Embryonic facial prominence (tissue), 1 donor: Measurements from ENCODE around the gene PJA1.

ENCODE experiments used
- DNase-seq: peaks from one replicate; pipeline ENCODE4 v3.0.0-alpha.2; 2016; ENCODE audit errors: extremely low spot score

PJA1 gene

DNA sequence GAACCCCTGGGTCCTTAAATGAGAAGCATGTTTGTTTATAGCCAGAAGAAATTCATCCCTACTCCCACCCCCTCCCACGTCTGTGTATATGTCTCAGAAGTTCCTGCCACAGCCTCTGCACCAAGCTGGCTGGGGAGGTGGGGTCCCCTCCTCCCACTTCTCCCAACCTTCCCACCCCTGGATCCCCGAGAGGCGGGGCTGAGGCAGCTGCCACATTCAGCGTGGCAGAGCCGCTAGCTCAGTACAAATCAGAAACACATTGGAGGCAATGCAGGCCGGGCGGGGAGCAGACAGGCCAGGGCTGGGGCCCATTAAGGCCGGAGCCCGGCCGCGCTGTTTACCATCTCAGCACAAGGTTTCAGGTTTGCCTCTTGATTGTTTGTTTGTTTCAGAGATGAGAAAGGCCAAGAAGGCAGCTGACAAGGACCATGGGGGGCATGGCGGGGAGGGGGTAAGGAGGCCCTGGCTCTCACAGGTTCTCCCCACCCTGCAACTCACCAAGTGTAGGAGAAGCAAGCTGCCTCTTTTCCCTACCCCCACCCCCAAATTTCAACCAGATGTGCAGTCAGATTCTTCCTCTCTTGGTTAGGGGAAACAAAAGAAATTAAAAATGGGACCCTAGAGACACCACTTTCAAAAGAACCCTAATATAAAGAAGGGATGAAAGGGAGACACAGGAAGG lies 22.3 kb downstream of the PJA1 start:
- DNase-seq = no peak

DNA sequence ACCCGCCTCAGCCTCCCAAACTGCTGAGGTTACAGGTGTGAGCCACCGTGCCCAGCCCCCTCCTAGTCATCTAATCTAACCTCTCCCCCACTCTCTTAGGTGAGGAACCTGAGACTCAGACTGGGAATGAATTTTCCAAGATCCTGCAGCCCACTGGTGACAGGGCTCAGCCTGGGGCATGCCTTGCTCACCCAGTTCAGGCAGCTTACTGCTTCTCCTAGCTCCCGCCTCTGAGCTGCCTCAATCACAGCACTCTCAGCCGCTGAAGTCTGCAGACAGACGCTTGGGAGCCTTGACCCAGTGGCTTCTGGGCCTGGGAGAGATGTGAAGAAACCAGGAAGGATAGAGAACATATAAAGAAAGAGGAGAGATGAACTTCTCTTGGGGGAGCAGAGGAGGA lies 24.4 kb downstream of the PJA1 start:
- no peak for DNase-seq

DNA sequence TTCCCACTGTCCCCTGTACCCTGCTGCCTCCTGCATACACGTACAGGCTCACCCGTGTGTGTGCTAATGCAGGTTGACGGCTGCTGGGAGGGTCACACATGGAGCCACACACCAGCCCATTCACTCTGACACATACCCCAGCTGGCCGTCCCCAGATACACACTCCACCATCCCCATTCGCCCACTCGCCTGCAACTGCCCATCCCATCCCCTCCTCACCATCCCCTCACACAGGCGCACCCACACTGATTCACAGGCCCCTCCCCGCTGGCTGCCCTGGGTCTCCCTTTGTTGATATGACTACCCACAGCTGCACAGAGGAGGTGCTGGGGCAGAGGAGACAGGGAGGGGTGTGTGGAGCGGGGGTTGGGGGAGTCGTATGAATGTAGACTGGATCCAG lies 25.7 kb downstream of the PJA1 start:
- no peak for DNase-seq

DNA sequence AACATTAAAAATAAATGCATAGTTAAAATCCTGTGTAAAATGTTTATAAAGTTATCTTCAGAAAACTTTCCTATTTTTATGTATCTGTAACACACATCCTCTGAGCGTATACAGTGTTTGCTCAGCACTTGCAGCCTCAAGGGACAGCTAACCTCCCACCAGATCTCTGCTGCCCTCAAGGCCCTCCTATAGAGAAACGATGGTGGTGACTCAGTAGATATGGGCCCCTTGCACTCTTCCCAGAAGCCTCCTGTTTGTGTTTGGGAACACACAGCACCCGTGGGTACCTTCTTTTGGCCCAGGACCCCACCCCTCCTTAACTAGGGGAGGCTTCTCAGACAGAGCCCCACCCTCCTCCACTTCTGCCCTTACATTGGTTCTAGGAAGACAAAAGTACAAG lies 26.7 kb downstream of the PJA1 start:
- no peak for DNase-seq

DNA sequence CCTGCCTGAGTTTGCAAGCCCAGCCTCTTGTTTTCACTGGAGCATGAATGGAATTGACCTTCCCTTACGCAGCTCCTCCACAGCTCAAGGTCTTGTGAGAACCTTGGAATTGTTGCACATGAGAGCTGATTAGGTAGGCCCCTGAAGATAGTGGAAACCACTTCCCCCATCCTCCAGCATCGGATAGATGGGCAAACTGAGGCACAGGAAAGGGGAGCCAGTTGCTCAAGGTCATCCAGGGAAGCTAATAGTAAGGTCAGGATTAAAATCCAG lies 27.2 kb downstream of the PJA1 start:
- no peak for DNase-seq

DNA sequence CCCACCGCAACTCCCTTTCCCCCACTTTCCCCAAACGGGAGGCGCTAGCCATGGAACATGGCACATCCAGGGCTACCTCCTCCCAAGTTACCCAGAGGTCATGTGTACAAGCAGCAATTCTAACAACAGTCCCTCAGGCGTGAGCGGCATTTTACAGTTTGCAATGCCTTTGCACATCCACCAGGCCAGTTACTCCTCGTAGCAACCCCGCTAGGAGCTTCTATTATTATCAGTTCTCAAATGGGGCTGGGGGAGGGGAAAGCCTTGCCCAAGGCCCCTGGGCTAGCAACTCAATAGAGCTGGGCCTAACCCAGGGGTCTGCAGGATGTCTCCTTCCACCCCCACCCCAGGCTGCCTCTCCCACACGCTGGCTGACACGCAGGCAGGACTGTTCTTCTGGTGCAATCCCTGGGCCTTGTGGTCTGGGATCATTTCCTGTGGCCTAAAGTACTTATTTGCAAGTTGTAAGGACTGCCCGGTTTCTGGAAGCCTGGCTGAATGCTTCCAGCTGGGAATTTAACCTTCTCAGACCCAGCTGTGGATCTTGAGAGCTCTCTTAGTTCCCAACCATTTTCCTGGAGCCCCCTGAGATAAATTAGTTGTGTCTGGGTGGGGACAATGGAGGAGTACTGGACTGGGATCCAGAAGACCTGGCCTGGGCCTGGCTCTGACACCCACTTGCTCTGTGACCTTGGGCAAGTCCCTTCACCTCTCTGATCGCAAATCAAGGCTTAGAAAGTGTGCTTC lies 27.7 kb downstream of the PJA1 start:
- no peak for DNase-seq

DNA sequence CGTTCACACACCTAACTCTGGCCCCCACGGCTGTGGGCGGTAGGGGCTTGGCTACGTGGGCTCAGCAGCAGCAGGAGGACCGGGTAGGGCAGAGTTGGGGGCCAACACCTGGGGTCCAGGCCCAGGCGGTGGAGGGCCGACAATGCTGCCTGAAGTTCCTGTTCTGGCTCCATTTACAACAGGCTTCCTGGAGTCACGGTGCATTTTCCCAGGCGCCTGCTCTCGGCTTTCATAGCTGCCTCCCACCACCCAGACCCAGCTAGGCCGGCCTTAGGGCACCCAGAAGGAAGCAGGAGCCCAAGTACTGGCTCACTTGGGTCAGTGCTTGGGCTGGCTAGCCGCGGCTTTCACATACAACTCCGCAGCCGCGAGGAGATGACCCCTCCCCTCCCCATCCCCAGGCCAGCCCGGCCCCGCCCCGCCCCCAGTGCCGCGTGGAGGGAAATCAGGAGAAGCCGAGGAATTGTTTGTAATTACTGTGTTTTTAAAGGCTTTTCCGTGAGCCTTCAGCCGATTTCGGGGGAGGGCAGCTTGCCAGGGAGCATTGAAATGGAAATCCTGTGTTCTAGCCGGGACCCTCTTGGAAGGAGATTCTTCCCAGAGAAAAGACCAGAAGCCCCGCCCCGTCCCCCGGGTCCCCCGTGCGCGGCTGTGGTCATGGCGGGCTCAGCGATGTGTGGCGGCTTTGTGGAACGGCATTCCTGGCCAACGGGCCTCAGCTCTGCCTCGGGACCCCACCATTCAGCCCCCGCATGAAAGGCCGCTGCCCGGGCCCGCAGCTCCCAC lies 28.5 kb downstream of the PJA1 start:
- DNase-seq = no peak

DNA sequence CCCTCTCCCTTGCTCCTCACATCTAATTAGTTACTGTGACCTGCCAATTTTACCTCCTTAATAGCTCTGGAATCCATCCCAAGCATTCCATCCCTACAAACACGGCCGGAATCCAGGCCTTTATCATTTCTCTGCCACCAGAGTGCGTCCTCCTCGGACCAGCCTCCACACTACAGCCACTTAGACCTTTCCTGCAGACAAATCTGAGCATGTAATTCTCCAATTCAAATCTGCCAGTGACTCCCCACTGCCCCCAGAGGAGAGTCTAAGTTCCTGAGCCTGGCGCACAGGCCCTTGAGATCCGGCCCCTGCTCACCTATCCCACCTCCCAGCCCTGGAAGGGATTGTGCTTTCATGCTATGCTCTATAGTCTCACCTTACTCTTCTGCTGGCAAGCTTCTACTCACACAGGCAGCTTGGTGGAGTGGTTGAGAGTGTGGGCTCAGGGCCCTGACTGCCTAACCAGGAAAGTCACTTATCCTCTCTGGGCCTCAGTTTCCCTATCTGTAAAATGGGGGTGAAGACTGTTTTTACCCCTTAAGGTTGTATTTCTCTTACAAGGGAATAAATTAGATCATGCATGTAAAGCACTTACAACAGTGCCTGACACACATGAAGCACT lies 31.2 kb downstream of the PJA1 start:
- DNase-seq = no peak

DNA sequence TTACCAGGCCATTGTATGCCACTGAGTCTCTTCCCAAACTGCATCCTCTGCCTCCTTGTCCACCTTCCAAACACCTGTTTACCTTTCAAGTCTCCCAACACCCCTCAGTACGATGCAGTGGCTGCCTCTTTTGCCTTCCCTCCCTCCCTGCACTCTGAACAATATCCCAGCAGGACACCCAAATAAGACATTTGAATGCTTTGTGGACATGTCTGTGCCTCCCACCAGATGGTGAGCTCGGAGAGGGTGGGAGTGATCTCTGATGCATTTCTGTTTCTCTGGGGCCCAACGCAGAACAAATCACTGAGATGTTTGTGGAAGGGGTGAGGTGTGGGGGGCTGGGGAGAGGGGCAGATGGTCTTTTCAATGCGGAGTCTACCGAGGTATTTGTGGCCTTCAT lies 33.4 kb downstream of the PJA1 start:
- no peak for DNase-seq

DNA sequence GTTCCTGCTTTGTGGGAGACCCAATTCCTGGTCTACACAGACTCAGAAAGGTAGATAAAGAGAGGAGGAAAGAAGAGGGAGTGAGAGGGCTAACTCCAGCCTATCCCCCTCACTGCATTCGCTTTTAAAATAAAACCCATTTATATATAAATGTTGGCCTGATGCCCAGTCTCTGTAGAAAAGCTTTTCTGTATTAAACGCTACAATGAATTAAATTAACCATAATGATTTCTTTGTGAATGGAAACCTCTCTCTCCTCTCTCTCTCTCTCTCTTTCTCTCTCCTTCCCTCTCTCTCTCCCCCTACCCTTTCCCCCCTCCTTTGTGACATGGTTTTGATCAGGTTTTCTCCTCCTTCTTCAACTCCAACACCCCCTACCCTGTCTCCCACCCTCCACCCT lies 34.8 kb downstream of the PJA1 start:
- DNase-seq = no peak

DNA sequence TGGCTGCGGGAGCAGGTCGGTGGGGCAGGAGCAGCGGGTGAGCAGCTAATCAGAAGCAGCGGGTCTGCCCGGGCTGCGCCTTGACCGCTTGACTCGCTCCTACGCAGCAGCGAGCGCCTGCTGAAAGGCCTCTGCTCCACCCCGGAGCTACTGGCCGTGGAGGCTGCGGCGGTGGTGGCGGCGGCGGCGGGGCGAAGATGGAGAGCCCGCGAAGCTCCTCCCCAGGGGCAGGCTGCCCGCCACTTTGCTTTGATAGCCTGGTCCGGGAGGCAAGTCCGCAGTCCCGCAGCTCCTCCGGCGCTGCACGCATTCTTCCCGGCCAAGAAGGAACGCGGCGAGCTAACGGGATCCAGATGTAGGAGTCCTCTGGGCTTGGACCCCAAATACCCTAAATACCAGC lies 36.7 kb downstream of the PJA1 start:
- no peak for DNase-seq

DNA sequence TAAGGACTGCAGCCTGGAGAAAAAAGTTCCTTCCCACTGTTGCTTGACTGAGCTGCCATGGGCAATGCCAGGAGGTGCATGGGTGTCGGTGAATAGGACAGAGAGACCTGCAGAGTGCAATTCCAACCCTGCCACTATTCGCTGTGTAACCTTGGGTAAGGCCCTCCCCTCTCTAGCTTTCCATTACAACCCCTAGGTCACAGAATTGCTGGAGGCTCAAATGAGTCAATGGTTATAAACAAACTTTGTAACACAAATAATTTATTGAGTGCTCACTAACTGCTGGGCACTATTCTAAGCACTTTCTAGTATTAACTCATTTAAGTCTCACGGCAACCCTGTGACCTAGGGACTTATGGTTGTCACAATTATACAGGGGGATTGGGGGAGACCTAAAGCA lies 37.8 kb downstream of the PJA1 start:
- DNase-seq = no peak

DNA sequence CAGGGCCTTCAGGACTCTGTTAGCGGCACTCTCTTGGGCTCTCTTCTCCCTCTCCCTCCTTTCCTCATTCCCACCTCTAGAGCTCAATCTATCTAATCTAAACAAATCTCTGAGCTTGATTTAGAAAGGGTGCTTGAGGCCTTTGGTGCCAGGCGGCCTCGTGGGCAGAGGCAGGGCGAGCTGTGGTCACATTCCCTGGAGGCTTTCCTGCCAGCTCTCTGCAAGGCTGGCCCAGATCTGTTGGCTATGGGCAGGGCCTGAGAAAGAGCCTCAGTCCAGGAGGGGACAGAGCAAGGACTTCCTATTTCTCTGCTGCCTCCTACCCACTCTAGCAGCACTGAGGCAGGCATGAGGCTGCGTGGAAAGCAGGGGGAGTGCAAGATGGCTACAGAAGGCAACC lies 38.6 kb downstream of the PJA1 start:
- no peak for DNase-seq

DNA sequence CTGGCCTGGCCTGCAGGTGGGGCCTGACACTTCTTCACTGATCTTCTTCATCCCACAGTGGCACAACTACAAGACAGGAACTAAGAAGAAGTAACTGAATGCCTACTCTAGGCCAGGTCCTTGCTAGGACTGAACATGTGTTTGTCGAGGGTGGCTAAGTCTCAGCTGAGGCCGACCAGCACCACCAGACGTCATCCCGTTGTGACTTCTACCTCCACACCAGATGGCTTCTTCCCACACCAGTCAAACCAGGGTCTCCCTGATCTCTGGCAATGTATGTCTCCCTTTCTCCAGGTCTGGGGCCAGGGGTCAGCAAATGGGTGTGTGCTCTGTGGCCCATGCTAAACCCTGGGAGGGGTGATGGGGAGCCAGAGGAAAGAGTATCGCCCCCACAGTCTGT lies 40.2 kb downstream of the PJA1 start:
- no peak for DNase-seq

DNA sequence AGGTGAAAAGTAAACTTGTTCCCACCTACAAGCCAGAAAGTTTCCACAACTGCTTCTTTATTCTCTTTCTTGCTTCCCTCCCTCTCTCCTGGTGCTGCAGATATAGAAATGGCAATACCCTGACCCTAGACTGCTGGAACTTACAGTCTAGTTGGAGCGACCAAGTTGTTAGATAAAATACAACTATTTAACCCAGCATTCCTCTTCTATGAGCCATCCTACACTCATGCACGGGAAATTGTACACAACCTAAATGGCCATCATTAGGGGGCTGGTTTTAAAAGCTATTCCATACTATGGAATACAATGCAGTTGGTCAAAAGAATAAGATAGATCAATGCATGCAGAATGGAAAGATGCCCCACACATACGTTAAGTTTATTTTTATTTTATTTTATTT lies 41.1 kb downstream of the PJA1 start:
- DNase-seq = no peak

DNA sequence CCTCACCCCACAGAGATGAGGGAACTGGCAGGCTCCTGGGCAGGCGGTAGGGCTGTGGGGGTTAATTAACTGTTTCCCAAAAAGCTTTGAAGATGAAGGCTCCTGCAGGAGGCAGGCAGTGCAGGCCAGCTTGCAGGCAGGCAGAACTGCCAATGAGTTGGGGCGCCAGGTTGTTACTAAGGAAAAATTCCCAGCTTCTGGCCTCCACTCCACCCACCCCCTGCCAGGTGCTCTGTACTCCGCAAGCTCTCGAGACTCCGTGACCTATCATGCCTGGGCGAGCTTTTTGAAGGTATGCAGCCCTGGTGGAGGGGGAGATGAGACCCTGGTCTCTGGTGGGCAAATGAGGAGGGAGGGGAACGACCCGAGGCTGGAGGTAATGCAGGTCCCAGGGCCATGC lies 41.8 kb downstream of the PJA1 start:
- DNase-seq = no peak

DNA sequence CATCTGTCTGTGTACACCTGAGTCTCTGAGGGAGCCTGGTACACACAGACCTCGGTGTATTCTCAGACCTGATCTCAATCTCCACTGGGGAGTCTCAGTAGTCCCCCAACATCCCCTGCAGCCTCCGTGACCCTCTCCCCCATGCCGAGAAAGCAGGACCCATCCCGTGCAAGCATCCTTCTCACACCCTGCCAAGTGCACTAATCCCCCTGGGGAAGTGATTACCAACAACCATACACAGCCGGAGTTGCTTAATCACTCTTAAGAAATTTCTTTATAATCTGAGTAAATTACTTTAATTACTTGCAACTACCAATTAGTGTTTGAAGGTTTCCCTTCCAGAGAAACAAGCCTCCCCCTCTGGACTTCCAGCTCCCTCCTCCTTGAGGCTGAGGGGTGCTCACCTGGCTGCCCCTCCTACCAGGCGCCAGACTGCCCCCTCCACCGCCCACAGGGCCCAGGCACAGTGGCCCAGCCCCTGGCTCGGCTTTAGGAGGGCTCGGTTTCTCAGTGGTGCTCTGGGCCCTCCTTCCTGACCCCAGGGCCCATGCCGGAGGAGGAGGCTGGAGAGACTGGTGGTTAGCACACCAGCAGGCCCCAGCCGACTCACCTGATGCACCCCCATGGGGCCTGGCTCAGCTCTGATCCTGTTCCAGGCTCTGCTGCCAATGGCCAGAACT lies 43.8 kb downstream of the PJA1 start:
- no peak for DNase-seq

DNA sequence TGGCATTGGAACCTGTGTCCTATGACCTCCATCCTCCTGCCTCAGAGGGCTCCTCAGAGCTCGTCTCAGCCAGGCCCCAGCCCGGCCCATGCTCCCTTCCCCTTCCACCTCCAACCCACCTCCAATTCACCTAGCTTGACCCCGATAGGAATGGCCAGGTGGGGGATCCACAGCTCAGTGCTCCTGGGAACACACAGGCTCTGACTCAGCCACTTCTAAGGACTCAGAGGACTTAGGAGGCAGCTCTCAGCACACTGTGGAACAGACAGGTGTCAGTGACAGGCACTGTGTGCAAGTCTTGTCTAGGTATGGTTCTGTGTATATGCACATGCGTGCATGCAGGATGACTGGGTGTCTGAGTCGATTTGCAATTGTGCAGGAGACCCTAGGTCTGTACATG lies 44.8 kb downstream of the PJA1 start:
- DNase-seq = no peak

DNA sequence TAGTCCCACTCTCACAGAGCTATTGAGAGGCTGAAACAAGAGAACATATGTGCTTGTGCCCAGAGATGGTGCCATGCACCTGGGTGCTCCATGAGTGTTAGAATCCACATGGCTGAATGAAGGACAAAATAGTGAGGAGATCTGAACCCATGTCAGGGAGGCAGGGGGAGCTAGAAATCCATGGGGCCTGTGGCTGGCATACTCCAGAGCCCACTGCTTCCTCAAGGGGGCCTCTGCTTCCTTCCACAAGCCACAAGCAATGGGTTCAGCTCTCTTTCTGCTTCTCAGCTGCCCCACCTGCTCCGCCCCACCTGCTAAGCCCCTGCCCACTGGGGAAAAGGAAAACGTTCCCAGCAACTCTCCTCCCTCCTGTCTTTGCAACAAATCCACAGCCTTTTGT lies 46.1 kb downstream of the PJA1 start:
- DNase-seq = no peak

DNA sequence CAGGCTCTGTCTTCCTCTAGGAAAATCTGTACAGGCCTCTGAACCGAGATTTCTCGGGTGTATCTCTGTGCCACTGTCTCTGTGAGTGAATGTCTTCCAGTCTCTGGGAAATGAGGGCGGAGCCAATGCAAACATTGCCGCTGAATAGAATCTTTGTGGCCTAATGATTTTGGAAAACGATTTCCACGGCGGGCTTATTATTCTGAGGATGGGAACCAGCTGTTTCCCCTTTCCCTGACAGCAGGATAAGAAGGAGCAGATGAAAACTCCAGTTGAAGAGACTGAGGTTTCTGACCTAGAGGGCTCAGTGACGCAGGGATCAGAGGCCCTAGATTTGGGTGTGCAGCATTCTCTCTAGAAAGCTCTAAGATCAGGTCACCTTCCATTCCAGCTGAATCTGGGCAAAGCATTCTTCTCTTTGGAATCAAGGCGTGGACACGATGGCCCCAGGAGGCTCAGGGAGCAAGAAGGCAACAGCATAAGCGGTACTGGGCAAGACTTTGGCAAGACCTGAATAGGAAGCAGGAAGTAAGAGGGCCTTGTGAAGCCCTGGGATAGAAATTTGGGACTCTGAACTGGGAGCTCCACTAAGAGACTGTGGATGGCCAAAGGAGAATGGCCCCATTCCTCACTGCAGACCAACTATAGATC lies 47.3 kb downstream of the PJA1 start:
- no peak for DNase-seq

DNA sequence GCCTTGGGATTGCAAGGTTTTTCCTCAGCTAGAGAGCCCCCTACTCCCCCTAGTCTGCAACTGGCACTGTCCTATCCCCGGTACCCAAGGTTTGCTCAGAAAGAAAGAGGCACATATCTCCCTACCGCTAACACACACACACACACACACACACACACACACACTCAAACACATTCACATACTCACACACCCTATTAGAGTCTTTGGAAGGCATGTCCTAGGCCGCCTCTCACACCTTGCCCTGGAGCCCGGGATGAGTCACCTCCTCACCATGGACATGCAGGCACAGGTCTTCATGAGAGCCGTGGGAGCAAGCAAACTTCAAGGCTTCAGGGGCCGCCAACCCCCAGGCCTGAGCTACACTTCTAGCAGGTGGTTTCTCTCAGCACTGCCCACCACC lies 49.2 kb downstream of the PJA1 start:
- no peak for DNase-seq

DNA sequence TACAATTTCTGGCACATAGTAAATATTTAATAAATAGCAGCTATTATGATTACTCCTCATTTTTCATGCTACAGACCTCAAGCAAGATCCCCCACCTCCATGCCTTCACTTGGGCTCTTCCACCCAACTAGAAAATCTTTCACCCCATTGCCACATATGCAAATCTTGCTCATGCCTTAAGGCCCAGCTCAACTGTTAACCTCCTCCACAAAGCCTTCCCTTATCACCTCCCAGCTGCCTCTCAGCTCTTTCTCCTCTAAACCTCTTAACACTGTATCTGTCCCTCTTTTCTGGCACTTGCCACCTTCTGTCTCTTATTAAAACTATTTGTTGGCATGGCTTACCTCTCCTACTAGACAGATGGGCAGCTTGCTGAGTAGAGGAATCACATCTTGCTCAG lies 51.5 kb downstream of the PJA1 start:
- no peak for DNase-seq
